ENCODE measurements around the gene POC1A.

DNA sequence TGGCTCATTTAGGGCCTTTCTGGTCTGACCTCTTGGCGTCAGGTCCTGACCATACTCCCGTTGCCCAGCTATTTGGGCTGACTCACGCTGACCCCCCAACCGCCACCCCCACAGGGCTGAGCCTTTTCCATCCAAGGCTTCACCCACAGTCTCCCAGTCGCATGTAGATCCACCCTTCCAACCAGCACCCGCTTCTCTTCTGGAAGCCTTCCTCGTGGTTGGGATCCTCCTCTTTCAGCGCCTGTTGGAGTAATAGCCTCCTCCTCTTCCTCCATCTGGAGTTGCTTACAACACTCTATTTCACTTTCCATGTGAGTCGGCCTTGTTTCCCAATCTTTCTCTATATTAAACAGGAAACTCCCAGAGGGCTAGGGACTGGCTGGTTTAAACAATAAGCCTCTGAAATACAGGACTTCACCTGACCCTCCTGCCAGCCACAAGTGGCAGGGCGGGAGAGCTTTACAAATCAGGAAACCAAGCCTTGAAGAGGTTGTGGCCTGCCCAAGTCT, 41.7 kb upstream of the POC1A start:
- TF ChIP-seq, protein P1, sequence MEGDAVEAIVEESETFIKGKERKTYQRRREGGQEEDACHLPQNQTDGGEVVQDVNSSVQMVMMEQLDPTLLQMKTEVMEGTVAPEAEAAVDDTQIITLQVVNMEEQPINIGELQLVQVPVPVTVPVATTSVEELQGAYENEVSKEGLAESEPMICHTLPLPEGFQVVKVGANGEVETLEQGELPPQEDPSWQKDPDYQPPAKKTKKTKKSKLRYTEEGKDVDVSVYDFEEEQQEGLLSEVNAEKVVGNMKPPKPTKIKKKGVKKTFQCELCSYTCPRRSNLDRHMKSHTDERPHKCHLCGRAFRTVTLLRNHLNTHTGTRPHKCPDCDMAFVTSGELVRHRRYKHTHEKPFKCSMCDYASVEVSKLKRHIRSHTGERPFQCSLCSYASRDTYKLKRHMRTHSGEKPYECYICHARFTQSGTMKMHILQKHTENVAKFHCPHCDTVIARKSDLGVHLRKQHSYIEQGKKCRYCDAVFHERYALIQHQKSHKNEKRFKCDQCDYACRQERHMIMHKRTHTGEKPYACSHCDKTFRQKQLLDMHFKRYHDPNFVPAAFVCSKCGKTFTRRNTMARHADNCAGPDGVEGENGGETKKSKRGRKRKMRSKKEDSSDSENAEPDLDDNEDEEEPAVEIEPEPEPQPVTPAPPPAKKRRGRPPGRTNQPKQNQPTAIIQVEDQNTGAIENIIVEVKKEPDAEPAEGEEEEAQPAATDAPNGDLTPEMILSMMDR (IDR thresholded peaks at IDR 0.05), result no peak
- TF ChIP-seq POLR2A (IDR thresholded peaks at IDR 0.05), result no peak

Data from uterus (tissue), 2 donors.